GM12878 (cell line): Measurements from ENCODE around the gene TTC1. TPM values are rescaled to one million over a fixed set of nuclear protein-coding genes. Genes with fewer than 3 reads are reported as not detected.

ENCODE experiments used
- ATAC-seq: fragments of 200-7000 bp; cut with Tn5 transposase; 3 replicates; pipeline ENCODE4 v1.9.1; 2020; ENCODE audit warnings: mild to moderate bottlenecking, moderate library complexity
- BruUV-seq: library from RNA; stranded (reverse); fragments of 400-500 nt; replicated peaks from 2 replicates; lab custom pipeline; 2021; lab: Mats Ljungman, UMichigan
- CTCF ChIA-PET: fragments of 300-600 bp; sonication (Branson Sonifier 250); formaldehyde crosslinking; extraction: SDS; loops from one replicate; lab custom pipeline; 2021; ENCODE audit warnings: inconsistent platforms; lab: Yijun Ruan, JAX
- POLR2A ChIA-PET: fragments of 350-600 bp; formaldehyde crosslinking; extraction: SDS; loops from one replicate; lab custom pipeline; 2021; ENCODE audit warnings: inconsistent platforms; lab: Charles Lee
- RAD21 ChIA-PET: fragments of 300-600 bp; sonication (Branson Sonifier 250); formaldehyde crosslinking; loops from one replicate; lab custom pipeline; 2023; ENCODE audit warnings: antibody characterized with exemption; ENCODE audit not compliant: unreplicated experiment; lab: Charles Lee
- SMC1A ChIA-PET: fragments of 300-600 bp; sonication (Branson Sonifier 250); formaldehyde crosslinking; loops from one replicate; lab custom pipeline; 2023; ENCODE audit not compliant: unreplicated experiment, uncharacterized antibody; lab: Charles Lee
- DNase-seq: peaks from one replicate; pipeline ENCODE4 v3.0.0-alpha.2; 2011; ENCODE audit warnings: low read depth, low spot score
- FAIRE-seq: peaks from 3 replicates; lab custom pipeline; 2011; peaks lifted over from hg19 to GRCh38; lab: Jason Lieb, UNC
- H2AFZ ChIP-seq: 2 replicates; pipeline ENCODE4 v1.6.0; 2011; ENCODE audit warnings: low read depth, low read length, control low read depth; ENCODE audit not compliant: control insufficient read depth
- H3K27ac ChIP-seq: 2 replicates; pipeline ENCODE4 v1.5.1; 2011; ENCODE audit warnings: control low read depth; ENCODE audit not compliant: control insufficient read depth, insufficient read depth
- H3K27me3 ChIP-seq, 2 experiments: replicated peaks in 1 of 2; 2 replicates each; pipeline versions ENCODE4 v1.6.0 to v1.6.1; 2011; ENCODE audit warnings: low read length in 1 of 2; ENCODE audit not compliant: control insufficient read depth in 2 of 2, insufficient read depth in 2 of 2
- H3K36me3 ChIP-seq, 2 experiments: 2 replicates each; pipeline ENCODE4 v1.5.1; 2011; ENCODE audit warnings: low read length in 1 of 2; ENCODE audit not compliant: control insufficient read depth in 2 of 2, insufficient read depth in 2 of 2
- H3K4me1 ChIP-seq: 2 replicates; pipeline ENCODE4 v1.6.1; 2011; ENCODE audit warnings: mild to moderate bottlenecking, low read length, moderate library complexity, mixed read lengths; ENCODE audit not compliant: control insufficient read depth, insufficient read depth
- H3K4me2 ChIP-seq: 2 replicates; pipeline ENCODE4 v1.6.0; 2011; ENCODE audit warnings: control low read depth; ENCODE audit not compliant: control insufficient read depth, insufficient read depth
- H3K4me3 ChIP-seq: fragments of 200-600 bp; sonication (generic); 2 replicates; pipeline ENCODE4 v1.5.1; 2016
- H3K79me2 ChIP-seq: 2 replicates; pipeline ENCODE4 v1.6.0; 2011; ENCODE audit warnings: low read length; ENCODE audit not compliant: control insufficient read depth, insufficient read depth
- H3K9ac ChIP-seq: 2 replicates; pipeline ENCODE4 v1.8.0; 2011; ENCODE audit warnings: low read length, control low read depth, mixed read lengths; ENCODE audit not compliant: control insufficient read depth, insufficient read depth
- H3K9me3 ChIP-seq: replicated peaks from 3 replicates; pipeline ENCODE4 v1.5.1; 2011; ENCODE audit warnings: mild to moderate bottlenecking, low read length; ENCODE audit not compliant: control insufficient read depth, insufficient read depth
- H4K20me1 ChIP-seq: 2 replicates; pipeline ENCODE4 v1.6.0; 2011; ENCODE audit not compliant: control insufficient read depth, insufficient read depth
- ATF7 ChIP-seq: fragments of 450-650 bp; IDR thresholded peaks from 2 replicates; pipeline ENCODE4 v1.6.1; 2016; ENCODE audit warnings: low read depth, mild to moderate bottlenecking
- CHD2 ChIP-seq: IDR thresholded peaks from 2 replicates; pipeline ENCODE4 v1.6.1; 2011; ENCODE audit warnings: low read depth, low read length, improper control_type of control experiment, borderline replicate concordance
- GABPA ChIP-seq: IDR thresholded peaks from 2 replicates; pipeline ENCODE4 v1.6.1; 2014; ENCODE audit warnings: antibody characterized with exemption, low read depth, mild to moderate bottlenecking, inconsistent platforms
- JUNB ChIP-seq: IDR thresholded peaks from 2 replicates; pipeline ENCODE4 v1.6.1; 2016; ENCODE audit warnings: antibody characterized with exemption, mild to moderate bottlenecking
- LARP7 ChIP-seq: fragments of 450-650 bp; IDR thresholded peaks from 2 replicates; pipeline ENCODE4 v1.6.1; 2017; ENCODE audit warnings: mild to moderate bottlenecking
- MTA2 ChIP-seq: fragments of 450-650 bp; IDR thresholded peaks from 2 replicates; pipeline ENCODE4 v1.6.1; 2016; ENCODE audit warnings: low read depth, mild to moderate bottlenecking, moderate library complexity
- MXI1 ChIP-seq: fragments of 150-350 bp; IDR thresholded peaks from 2 replicates; pipeline ENCODE4 v1.6.1; 2011; ENCODE audit warnings: low read depth, mild to moderate bottlenecking, inconsistent platforms, low read length, improper control_type of control experiment
- STAT3 ChIP-seq: IDR thresholded peaks from 2 replicates; pipeline ENCODE4 v1.6.1; 2011; ENCODE audit warnings: low read depth, low read length, improper control_type of control experiment
- ZNF384 ChIP-seq: IDR thresholded peaks from 2 replicates; pipeline ENCODE4 v1.6.1; 2012; ENCODE audit warnings: low read depth, mild to moderate bottlenecking, low read length, improper control_type of control experiment, borderline replicate concordance
- WGBS: methylation state at CpG from one replicate; pipeline ENCODE4 v1.1.6; 2016; ENCODE audit warnings: low lambda C conversion rate; ENCODE audit not compliant: insufficient replicate concordance, insufficient coverage; ENCODE audit errors: missing lambda C conversion rate; 5-methylcytosine and 5-hydroxymethylcytosine counted together
- in situ Hi-C: fragments of 300-500 bp; cut with MboI; formaldehyde crosslinking; loops from 9 replicates; pipeline ENCODE4 v1.14.3; 2018; ENCODE audit warnings: mixed read lengths
- intact Hi-C: fragments of 100-400 bp; cut with micrococcal nuclease; formaldehyde crosslinking; loops from one replicate; pipeline ENCODE4 v1.14.2; 2022; ENCODE audit not compliant: unreplicated experiment
- polyA plus RNA-seq, 11 experiments: library from polyadenylated mRNA; depleted of rRNA in 4 of 11; unstranded in 6 of 11; stranded (reverse) in 5 of 11; fragments of >200 nt; fragmentation: Nextera tagmentation in 4 of 11; fragmentation: Illumina TruSeq in 1 of 11; extraction: Ambion mirVana in 4 of 11; extraction: Trizol in 1 of 11; gene quantifications; 1 replicate in 1 of 11; 2 replicates in 10 of 11; pipeline versions ENCODE4 v1.2.1 to v1.2.3, GENCODE V29; 2011 to 2016; ENCODE audit warnings: inconsistent platforms in 2 of 11, missing spikeins in 2 of 11, low read depth in 1 of 11
- total RNA-seq, 4 experiments: library from RNA; depleted of rRNA in 3 of 4; stranded (reverse); fragments of >200 nt in 3 of 4; fragmentation: Illumina TruSeq in 1 of 4; extraction: Trizol in 1 of 4; gene quantifications; 2 replicates each; pipeline versions ENCODE4 v1.2.1 to v1.2.3, GENCODE V29; 2013 to 2021
- TF ChIP-seq, protein P1 (sequence below): IDR thresholded peaks from 2 replicates; pipeline ENCODE4 v1.6.1; 2012; ENCODE audit warnings: low read depth, low read length, improper control_type of control experiment
- TF ChIP-seq, protein P2 (sequence below), 3 experiments: IDR thresholded peaks in 2 of 3; conservative IDR thresholded peaks in 1 of 3; 2 replicates each; pipeline ENCODE4 v1.5.1; 2011; ENCODE audit warnings: low read depth in 3 of 3, low read length in 3 of 3, mild to moderate bottlenecking in 3 of 3, control low read depth in 2 of 3, moderate library complexity in 2 of 3, inconsistent platforms in 1 of 3, mixed read lengths in 1 of 3; ENCODE audit not compliant: control insufficient read depth in 2 of 3, insufficient read depth in 1 of 3; ENCODE audit errors: extremely low read depth in 1 of 3
- TF ChIP-seq, protein P3 (sequence below): fragments of 450-650 bp; IDR thresholded peaks from 2 replicates; pipeline ENCODE4 v1.6.1; 2016; ENCODE audit warnings: mild to moderate bottlenecking, moderate library complexity, borderline replicate concordance
- TF ChIP-seq, protein P4 (sequence below): fragments of 450-650 bp; IDR thresholded peaks from 2 replicates; pipeline ENCODE4 v1.6.1; 2016; ENCODE audit warnings: mild to moderate bottlenecking

TTC1 gene
- total and polyA plus RNA-seq, 10 of the 15 experiments (the other 5 are each of a cell fraction or from before 2014, with no cell fraction given): 46.6 to 160 (median 92.3) TPM

DNA sequence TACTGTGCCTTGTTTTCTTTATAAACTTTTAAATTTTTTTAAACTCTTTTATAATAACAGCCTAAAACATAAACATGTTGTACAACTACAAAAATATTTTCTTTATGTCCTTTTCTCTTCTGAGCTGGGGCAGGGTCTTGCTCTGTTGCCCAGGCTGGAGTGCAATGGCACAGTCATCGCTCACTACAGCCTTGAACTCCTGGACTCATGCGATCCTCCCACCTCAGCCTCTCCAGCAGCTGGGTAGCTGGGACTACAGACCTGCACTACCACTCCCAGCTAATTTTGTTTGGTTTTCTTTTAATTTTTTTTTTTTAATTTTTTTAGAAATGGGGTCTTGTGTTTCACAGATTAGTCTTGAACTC, 31.5 kb downstream of the TTC1 start (continued):
- no peak for TF ChIP-seq CHD2
- TF ChIP-seq, all 136 proteins: peak for 0

DNA sequence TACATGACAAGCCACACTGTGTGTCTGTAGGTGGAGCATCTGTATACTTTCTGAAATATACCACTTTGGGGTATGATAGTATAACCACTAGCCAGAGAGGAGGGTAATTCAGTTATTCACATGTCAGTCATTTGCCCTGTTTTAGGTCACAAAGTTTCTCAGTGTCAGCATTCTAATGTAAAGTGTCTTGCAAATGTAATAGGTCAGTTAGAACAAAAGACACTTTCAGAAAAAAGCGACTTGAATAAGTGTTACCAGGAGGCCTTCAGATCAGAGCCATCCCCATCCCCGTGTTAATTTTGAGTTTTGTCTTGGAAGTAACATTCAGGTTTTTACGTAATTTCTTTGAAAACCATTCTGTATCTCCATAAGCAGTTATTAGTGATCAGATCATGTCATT, 33.7 kb downstream of the TTC1 start:
- no TSS peak for BruUV-seq
- in situ Hi-C loops: no loop called here
- Histone ChIP-seq H3K27ac (no peak overlapping the region), H4K20me1 (no peaks in the 10 kb centered on the region), H3K4me2 (no peak overlapping the region), H3K4me3 (no peak overlapping the region), H3K79me2 (no peaks in the 10 kb centered on the region), H3K9me3 (no peaks in the 10 kb centered on the region), H3K36me3 (peaks cover 3 to 5% of the 10 kb centered on the region in 2 experiments; a peak in 3 of 4 replicates), H3K9ac (no peak overlapping the region), H3K4me1 (no peaks in the 10 kb centered on the region), H3K27me3 (no peaks in the 10 kb centered on the region), H2AFZ (no peak overlapping the region)
- FAIRE-seq (no peak), ATAC-seq (no peak), DNase-seq (no peak)
- SMC1A ChIA-PET: no interaction called here
- intact Hi-C loops: no loop called here
- POLR2A ChIA-PET: no interaction called here
- CTCF ChIA-PET: no interaction called here
- RAD21 ChIA-PET: no interaction called here
- WGBS: 98% methylated on average over 3 of the region's 3 CpGs
- TF ChIP-seq, protein P1, sequence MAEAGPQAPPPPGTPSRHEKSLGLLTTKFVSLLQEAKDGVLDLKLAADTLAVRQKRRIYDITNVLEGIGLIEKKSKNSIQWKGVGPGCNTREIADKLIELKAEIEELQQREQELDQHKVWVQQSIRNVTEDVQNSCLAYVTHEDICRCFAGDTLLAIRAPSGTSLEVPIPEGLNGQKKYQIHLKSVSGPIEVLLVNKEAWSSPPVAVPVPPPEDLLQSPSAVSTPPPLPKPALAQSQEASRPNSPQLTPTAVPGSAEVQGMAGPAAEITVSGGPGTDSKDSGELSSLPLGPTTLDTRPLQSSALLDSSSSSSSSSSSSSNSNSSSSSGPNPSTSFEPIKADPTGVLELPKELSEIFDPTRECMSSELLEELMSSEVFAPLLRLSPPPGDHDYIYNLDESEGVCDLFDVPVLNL: no peak
- no peak for TF ChIP-seq MTA2
- no peak for TF ChIP-seq ZNF384
- no peak for TF ChIP-seq MXI1
- TF ChIP-seq ATF7: no peak
- TF ChIP-seq, protein P2, sequence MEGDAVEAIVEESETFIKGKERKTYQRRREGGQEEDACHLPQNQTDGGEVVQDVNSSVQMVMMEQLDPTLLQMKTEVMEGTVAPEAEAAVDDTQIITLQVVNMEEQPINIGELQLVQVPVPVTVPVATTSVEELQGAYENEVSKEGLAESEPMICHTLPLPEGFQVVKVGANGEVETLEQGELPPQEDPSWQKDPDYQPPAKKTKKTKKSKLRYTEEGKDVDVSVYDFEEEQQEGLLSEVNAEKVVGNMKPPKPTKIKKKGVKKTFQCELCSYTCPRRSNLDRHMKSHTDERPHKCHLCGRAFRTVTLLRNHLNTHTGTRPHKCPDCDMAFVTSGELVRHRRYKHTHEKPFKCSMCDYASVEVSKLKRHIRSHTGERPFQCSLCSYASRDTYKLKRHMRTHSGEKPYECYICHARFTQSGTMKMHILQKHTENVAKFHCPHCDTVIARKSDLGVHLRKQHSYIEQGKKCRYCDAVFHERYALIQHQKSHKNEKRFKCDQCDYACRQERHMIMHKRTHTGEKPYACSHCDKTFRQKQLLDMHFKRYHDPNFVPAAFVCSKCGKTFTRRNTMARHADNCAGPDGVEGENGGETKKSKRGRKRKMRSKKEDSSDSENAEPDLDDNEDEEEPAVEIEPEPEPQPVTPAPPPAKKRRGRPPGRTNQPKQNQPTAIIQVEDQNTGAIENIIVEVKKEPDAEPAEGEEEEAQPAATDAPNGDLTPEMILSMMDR (IDR thresholded peaks at IDR 0.05 in 2 of 3, conservative IDR thresholded peaks at IDR 0.05 in 1 of 3; ENCODE audit: control insufficient read depth in 2 of 3, extremely low read depth in 1 of 3, insufficient read depth in 1 of 3, low read depth in 3 of 3, low read length in 3 of 3): no peak
- no peak for TF ChIP-seq STAT3
- TF ChIP-seq GABPA: no peak
- no peak for TF ChIP-seq JUNB
- TF ChIP-seq, protein P3, sequence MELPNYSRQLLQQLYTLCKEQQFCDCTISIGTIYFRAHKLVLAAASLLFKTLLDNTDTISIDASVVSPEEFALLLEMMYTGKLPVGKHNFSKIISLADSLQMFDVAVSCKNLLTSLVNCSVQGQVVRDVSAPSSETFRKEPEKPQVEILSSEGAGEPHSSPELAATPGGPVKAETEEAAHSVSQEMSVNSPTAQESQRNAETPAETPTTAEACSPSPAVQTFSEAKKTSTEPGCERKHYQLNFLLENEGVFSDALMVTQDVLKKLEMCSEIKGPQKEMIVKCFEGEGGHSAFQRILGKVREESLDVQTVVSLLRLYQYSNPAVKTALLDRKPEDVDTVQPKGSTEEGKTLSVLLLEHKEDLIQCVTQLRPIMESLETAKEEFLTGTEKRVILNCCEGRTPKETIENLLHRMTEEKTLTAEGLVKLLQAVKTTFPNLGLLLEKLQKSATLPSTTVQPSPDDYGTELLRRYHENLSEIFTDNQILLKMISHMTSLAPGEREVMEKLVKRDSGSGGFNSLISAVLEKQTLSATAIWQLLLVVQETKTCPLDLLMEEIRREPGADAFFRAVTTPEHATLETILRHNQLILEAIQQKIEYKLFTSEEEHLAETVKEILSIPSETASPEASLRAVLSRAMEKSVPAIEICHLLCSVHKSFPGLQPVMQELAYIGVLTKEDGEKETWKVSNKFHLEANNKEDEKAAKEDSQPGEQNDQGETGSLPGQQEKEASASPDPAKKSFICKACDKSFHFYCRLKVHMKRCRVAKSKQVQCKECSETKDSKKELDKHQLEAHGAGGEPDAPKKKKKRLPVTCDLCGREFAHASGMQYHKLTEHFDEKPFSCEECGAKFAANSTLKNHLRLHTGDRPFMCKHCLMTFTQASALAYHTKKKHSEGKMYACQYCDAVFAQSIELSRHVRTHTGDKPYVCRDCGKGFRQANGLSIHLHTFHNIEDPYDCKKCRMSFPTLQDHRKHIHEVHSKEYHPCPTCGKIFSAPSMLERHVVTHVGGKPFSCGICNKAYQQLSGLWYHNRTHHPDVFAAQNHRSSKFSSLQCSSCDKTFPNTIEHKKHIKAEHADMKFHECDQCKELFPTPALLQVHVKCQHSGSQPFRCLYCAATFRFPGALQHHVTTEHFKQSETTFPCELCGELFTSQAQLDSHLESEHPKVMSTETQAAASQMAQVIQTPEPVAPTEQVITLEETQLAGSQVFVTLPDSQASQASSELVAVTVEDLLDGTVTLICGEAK: no peak
- no peak for TF ChIP-seq LARP7
- TF ChIP-seq, protein P4, sequence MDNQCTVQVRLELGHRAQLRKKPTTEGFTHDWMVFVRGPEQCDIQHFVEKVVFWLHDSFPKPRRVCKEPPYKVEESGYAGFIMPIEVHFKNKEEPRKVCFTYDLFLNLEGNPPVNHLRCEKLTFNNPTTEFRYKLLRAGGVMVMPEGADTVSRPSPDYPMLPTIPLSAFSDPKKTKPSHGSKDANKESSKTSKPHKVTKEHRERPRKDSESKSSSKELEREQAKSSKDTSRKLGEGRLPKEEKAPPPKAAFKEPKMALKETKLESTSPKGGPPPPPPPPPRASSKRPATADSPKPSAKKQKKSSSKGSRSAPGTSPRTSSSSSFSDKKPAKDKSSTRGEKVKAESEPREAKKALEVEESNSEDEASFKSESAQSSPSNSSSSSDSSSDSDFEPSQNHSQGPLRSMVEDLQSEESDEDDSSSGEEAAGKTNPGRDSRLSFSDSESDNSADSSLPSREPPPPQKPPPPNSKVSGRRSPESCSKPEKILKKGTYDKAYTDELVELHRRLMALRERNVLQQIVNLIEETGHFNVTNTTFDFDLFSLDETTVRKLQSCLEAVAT: no peak
